Stimulated activated CD8-positive, alpha-beta memory T cell treated with anti-CD3 and anti-CD28 coated beads, Interleukin-7, amount 100 ng/mL, for 48 hours (primary cell): Measurements from ENCODE around the gene GSTA1.
"Not testable (repeated sequence)": the region's sequence is repeated elsewhere in the genome, so short reads cannot be mapped to it uniquely, and the experiment has no call there.

Experiments
- DNase-seq, 2 donors: peaks; one replicate each; pipeline ENCODE4 v3.0.0-alpha.2; 2020; ENCODE audit warnings: low read depth in 1 of 2; ENCODE audit errors: extremely low read depth in 1 of 2

GSTA1 gene

GRCh38 chr6:52809777-52810176, 6.2 kb upstream of the GSTA1 start:
- not testable (repeated sequence) for DNase-seq

DNA sequence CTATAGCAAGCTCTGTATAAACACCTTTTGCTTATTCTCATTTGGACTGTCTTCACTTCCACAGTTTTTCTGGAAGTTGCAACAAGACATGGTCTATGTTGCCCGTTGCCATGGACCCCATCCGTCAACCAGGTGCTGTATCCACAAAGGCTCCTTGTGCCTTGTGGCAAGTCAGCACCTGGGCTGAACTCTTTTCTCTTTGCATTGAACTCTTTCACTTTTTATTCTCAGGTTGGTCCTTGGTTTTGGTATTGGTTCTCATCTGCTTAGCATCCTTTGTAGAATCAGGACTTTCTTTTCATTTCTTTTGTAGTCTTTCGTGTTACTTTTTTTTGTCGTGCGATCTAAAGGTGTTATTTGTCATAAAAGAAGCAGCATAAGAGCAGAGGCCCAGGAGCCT, 5.0 kb upstream of the GSTA1 start:
- no peak for DNase-seq

GRCh38 chr6:52802806-52803205, 810 bp downstream of the GSTA1 start:
- DNase-seq: no peak

DNA sequence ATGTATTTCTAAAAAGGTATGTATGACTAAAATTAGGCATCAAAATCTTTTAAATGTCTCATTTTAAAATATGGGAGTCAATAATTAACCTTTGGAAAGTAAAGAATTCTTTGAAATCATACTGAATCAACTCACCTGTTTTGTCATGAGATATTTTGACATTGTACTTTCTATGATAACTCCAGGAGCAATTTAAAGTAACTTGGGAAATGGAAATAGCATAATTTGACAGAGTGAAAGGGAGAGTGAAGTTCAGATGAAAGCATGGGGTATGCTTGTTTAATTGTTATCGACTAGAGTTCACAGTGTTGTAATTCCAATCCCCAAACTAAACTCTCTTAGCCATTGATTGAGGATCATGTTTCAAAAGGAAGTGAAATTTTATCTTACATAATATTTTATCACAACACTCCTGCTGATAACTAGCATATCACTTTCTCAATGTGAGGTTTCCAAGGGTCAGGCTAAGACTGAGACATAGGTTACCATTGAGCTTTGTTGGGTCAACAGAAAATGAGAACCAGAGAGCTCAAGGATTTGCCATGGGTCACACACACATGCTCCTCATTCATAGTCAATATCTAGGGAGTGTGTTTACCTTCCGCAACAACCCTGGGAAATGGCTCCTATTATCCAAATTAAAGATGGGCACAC, 2.3 kb downstream of the GSTA1 start:
- no peak for DNase-seq

- DNase-seq: not testable (repeated sequence)
Observed at GRCh38 chr6:52799272-52799671, 4.3 kb downstream of the GSTA1 start.

- not testable (repeated sequence) for DNase-seq
Observed at GRCh38 chr6:52794366-52794765, 9.2 kb downstream of the GSTA1 start.

- DNase-seq: no peak
Observed at GRCh38 chr6:52790861-52791260, 12.8 kb downstream of the GSTA1 start.

DNA sequence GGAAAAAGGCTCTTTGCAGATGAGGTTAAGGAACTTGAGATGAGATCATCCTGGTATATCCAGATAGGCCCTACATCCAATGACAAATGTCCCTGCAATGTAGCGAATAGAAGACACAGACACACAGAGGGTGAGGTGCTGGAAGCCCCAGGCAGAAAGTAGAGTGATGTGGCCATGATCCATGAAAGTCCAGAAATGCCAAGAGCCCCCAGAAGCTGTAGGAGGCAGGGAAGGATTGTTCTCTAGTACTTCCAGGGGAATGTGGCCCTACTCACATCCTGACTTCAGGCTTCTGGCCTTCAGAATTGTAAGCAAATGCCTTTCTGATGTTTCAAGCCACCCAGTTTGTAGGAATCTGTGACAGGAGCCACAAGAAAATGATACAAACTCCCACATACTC, 14.0 kb downstream of the GSTA1 start:
- not testable (repeated sequence) for DNase-seq

DNA sequence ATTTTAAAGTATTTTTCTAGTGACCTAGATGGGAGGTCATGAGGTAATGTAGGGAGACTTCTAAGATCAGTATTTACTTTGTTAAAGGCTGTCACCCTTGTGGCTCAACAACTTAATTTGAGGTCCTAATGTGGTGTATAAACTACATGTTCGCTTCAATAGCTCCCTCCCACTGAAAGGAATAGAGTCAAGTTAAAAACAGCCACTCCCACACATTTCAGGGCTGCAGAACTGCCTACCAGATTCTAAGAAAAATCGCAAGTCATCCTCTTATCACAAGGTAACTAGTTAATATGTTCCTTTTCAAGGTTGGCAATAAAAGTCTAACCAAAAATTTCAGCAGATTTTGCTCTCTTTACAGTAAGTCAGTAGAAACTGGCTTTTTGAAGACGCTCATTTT, 15.1 kb downstream of the GSTA1 start:
- no peak for DNase-seq

- DNase-seq: no peak
Observed at GRCh38 chr6:52787917-52788316, 15.7 kb downstream of the GSTA1 start.

GRCh38 chr6:52786249-52786956, 17.2 kb downstream of the GSTA1 start:
- DNase-seq: no peak

GRCh38 chr6:52782696-52783274, 20.8 kb downstream of the GSTA1 start:
- not testable (repeated sequence) for DNase-seq

DNA sequence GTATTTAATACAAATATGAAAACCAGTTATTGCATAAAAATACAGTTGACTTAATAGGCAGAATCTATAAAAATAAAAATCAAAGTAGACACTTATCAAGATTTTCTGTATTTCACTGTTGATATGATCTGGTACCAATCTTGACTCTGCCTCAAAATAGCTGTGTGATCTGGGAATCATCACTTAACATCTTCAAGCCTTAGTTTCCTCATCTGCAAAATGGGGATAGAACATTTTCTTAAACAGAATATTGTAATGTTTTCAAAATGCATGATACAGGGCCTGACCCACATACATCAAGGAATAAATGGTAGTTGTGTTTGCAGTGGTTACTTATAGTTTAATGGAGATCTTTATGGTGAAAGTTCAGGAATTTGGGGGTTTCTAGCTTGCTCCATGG, 21.4 kb downstream of the GSTA1 start:
- DNase-seq: not testable (repeated sequence)

- no peak for DNase-seq
Observed at GRCh38 chr6:52779237-52779636, 24.4 kb downstream of the GSTA1 start.

- not testable (repeated sequence) for DNase-seq
Observed at GRCh38 chr6:52776711-52777351, 26.8 kb downstream of the GSTA1 start.

GRCh38 chr6:52769399-52769798, 34.2 kb downstream of the GSTA1 start:
- not testable (repeated sequence) for DNase-seq

DNA sequence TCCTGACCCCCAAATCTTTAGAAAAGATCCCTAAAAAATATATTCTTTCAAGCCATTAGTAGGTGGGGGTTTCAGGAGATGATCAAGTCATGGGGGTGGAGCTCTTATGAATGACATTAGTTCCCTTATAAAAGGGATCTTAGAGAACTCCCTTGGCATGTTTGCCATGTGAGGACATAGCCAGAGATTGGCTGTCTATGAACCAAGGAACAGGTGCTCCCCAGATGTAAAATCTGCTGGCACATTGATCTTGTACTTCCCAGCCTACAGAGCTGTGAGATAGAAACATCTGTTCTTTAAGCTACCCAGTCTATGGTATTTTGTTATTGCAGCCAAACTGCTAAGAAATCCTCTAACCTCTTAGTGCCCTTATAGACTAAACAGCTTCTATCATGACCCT, 36.0 kb downstream of the GSTA1 start:
- DNase-seq: not testable (repeated sequence)

GRCh38 chr6:52763322-52763916, 40.2 kb downstream of the GSTA1 start, which contains the start of gene GSTA2:
Gene GSTA2 (minus strand): TSS chr6:52763475. CDS start chr6:52757947, 5,528 bp downstream.
- DNase-seq: not testable (repeated sequence)

DNA sequence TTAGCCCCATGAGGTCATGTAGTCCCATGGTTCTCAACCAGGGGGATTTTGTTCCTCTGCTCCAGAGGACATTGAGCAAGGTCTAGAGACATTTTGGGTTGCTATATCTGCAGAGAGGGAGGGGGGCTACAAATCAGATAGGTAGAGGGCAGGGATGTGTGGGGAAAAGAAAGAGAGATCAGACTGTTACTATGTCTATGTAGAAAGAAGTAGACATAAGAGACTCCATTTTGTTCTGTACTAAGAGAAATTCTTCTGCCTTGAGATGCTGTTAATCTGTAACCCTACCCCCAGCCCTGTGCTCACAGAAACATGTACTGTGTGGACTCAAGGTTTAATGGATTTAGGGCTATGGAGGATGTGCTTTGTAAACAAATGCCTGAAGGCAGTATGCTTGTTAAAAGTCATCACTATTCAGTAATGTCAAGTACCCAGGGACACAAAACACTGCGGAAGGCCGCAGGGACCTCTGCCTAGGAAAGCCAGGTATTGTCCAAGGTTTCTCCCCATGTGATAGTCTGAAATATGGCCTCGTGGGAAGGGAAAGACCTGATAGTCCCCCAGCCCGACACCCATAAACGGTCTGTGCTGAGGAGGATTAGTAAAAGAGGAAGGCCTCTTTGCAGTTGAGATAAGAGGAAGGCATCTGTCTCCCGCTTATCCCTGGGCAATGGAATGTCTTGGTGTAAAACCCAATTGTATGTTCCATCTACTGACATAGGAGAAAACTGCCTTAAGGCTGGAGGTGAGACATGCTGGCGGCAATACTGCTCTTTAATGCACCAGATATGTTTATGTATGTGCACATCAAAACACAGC, 41.7 kb downstream of the GSTA1 start:
- DNase-seq: not testable (repeated sequence)

GRCh38 chr6:52760105-52760765, 43.4 kb downstream of the GSTA1 start:
- no peak for DNase-seq
